Aorta (tissue), 5 donors: ENCODE results near the gene NBPF8. TPM values are rescaled to one million over a fixed set of nuclear protein-coding genes. Genes with fewer than 3 reads are reported as not detected.
A peak's percentile ranks its signal among the peaks of the same experiment; 100 is the strongest.
"Not testable (repeated sequence)": the region's sequence is repeated elsewhere in the genome, so short reads cannot be mapped to it uniquely, and the experiment has no call there.

Experiments
- ATAC-seq: fragments of 200-7000 bp; cut with Tn5 transposase; one replicate; pipeline ENCODE4 v1.9.1; 2022; ENCODE audit warnings: moderate library complexity; ENCODE audit not compliant: low FRiP score
- DNase-seq, 2 donors: peaks; one replicate each; pipeline ENCODE4 v3.0.0-alpha.2; 2020
- H3K27ac ChIP-seq, 2 donors: one replicate each; pipeline ENCODE4 v1.5.1; 2013; ENCODE audit warnings: low read length in 2 of 2, mild to moderate bottlenecking in 2 of 2, moderate library complexity in 2 of 2, control low read depth in 1 of 2, inconsistent platforms in 1 of 2, low read depth in 1 of 2
- H3K27me3 ChIP-seq, 2 donors: one replicate each; pipeline ENCODE4 v1.6.1; 2013; ENCODE audit warnings: control low read depth in 1 of 2, low read length in 1 of 2, mild to moderate bottlenecking in 1 of 2, moderate library complexity in 1 of 2; ENCODE audit not compliant: insufficient read depth in 2 of 2, control insufficient read depth in 1 of 2
- H3K36me3 ChIP-seq, 2 donors: one replicate each; pipeline ENCODE4 v1.6.1; 2013; ENCODE audit warnings: control low read depth in 1 of 2, low read length in 1 of 2, mild to moderate bottlenecking in 1 of 2; ENCODE audit not compliant: insufficient read depth in 2 of 2, control insufficient read depth in 1 of 2
- H3K4me1 ChIP-seq, 2 donors: one replicate each; pipeline ENCODE4 v1.6.1; 2013; ENCODE audit warnings: low read length in 2 of 2, control low read depth in 1 of 2, mild to moderate bottlenecking in 1 of 2, moderate library complexity in 1 of 2; ENCODE audit not compliant: insufficient read depth in 2 of 2, control insufficient read depth in 1 of 2
- H3K4me3 ChIP-seq, 2 donors: one replicate each; pipeline ENCODE4 v1.5.1; 2013; ENCODE audit warnings: low read length in 2 of 2, control low read depth in 1 of 2, mild to moderate bottlenecking in 1 of 2
- H3K9me3 ChIP-seq: one replicate; pipeline ENCODE4 v1.6.1; 2013; ENCODE audit warnings: mild to moderate bottlenecking, low read length; ENCODE audit not compliant: control insufficient read depth
- WGBS, 2 donors: extraction: QIAGEN DNeasy Blood & Tissue Kit; methylation state at CpG; one replicate each; pipeline ENCODE4 v1.1.7; 2013; 5-methylcytosine and 5-hydroxymethylcytosine counted together
- intact Hi-C, 2 donors: fragments of 100-400 bp; cut with DNase I; formaldehyde crosslinking; loops; one replicate each; pipeline versions ENCODE4 v1.14.2 to v1.15.0; 2022
- long read RNA-seq, 2 donors: library from polyadenylated mRNA; unstranded; transcript quantifications; one replicate each; pipeline ENCODE4 v2.0.0, GENCODE V29; 2020 to 2021
- polyA plus RNA-seq, 2 donors: library from polyadenylated mRNA; stranded (reverse); fragments of 200-250 nt; gene quantifications; one replicate each; pipeline ENCODE4 v1.2.3, GENCODE V29; 2013
- total RNA-seq, 2 donors: library from RNA; stranded (reverse); fragmentation: NEBNext Ultra II Directional; extraction: Animal tissue kit (Norgen Biotek cat#: 25700); gene quantifications; one replicate each; pipeline ENCODE4 v1.2.1, GENCODE V29; 2021
- donor health status: healthy with polysubstance abuse.
- donor health status: Bipolar disorder and iron deficiency.
- donor health status: DM: no; HTN: no; CAD: no.
- donor health status: DM: no; HTN: no; CAD: no.
- donor health status: DM: yes; HTN: yes; CAD: no.

The NBPF8 gene, protein sequence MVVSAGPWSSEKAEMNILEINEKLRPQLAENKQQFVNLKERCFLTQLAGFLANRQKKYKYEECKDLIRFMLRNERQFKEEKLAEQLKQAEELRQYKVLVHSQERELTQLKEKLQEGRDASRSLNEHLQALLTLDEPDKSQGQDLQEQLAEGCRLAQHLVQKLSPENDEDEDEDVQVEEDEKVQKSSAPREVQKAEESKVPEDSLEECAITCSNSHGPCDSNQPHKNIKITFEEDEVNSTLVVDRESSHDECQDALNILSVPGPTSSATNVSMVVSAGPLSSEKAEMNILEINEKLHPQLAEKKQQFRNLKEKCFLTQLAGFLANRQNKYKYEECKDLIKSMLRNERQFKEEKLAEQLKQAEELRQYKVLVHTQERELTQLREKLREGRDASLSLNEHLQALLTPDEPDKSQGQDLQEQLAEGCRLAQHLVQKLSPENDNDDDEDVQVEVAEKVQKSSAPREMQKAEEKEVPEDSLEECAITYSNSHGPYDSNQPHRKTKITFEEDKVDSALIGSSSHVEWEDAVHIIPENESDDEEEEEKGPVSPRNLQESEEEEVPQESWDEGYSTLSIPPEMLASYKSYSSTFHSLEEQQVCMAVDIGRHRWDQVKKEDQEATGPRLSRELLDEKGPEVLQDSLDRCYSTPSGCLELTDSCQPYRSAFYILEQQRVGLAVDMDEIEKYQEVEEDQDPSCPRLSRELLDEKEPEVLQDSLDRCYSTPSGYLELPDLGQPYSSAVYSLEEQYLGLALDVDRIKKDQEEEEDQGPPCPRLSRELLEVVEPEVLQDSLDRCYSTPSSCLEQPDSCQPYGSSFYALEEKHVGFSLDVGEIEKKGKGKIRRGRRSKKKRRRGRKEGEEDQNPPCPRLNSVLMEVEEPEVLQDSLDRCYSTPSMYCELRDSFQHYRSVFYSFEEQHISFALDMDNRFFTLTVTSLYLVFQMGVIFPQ
- total RNA-seq (10 to 100 TPM; 13.2 to 17.9 TPM), polyA plus RNA-seq (10 to 100 TPM in 1 of 2 donors, 1 to 10 TPM in 1; 3.8 to 14.0 TPM)
- long read RNA-seq, donor 1, partial matches to known transcripts: 7 of 16 reads
- long read RNA-seq, donor 1, other reads (novel, unspliced or antisense): 9 of 16 reads
- long read RNA-seq, donor 2, partial matches to known transcripts: 4 of 11 reads
- long read RNA-seq, donor 2, other reads (novel, unspliced or antisense): 7 of 11 reads

GRCh38 chr1:120414911-120415480 lies at the start of gene NBPF8:
Gene NBPF8, plus strand, starts transcription at chr1:120415035. Its CDS starts 21,488 bp downstream, at chr1:120436523.
- intact Hi-C loops, H3K9me3 ChIP-seq, H3K36me3 ChIP-seq, H3K4me1 ChIP-seq, H3K27me3 ChIP-seq, H3K27ac ChIP-seq: not testable (repeated sequence)
- DNase-seq (peak; percentile 86 to 90), ATAC-seq (peak; percentile 97)
- WGBS, 2 donors: 0% methylated on average over 27 to 50 of the region's 64 CpGs
- H3K4me3 ChIP-seq: peak within 1 kb of the TSS; percentile 11 to 53

GRCh38 chr1:120367709-120368108 lies 47.1 kb upstream of the NBPF8 start:
- H3K4me1 ChIP-seq, H3K27ac ChIP-seq, intact Hi-C loops, H3K9me3 ChIP-seq, H3K4me3 ChIP-seq, H3K27me3 ChIP-seq, ATAC-seq, DNase-seq, H3K36me3 ChIP-seq: not testable (repeated sequence)
- WGBS, 2 donors: 67 to 74% methylated on average over 5 to 6 of the region's 6 CpGs

DNA sequence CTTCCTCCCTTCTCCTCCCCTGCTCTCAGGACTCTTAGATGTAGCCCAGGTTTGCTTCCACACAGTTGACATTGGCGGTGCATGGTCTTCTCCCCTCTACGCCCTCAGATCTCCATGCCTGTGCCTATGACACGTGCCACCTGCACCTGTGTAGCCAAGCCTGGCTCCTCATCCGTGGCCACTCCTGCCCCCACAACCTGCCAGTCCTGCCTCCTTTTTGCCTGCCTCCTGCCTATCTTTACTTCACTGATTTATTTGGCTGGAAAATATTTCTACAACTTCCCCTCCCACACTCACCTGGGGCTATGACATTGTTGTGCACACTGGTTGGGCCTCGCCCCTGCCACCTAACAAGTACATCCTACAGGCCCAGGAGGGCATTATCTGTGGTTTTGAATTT lies 28.2 kb upstream of the NBPF8 start:
- H3K36me3 ChIP-seq, H3K27ac ChIP-seq, ATAC-seq, H3K27me3 ChIP-seq, H3K4me1 ChIP-seq, H3K9me3 ChIP-seq, DNase-seq, H3K4me3 ChIP-seq, intact Hi-C loops: not testable (repeated sequence)
- 94 to 95% methylated on average over 4 to 5 of the region's 5 CpGs for whole genome bisulfite sequencing, 2 donors

GRCh38 chr1:120388597-120389126 lies 26.2 kb upstream of the NBPF8 start:
- WGBS, 2 donors: 17 to 25% methylated on average over 14 to 17 of the region's 29 CpGs
- DNase-seq, H3K36me3 ChIP-seq, H3K4me3 ChIP-seq, H3K27me3 ChIP-seq, H3K4me1 ChIP-seq, H3K27ac ChIP-seq, ATAC-seq, H3K9me3 ChIP-seq, intact Hi-C loops: not testable (repeated sequence)

DNA sequence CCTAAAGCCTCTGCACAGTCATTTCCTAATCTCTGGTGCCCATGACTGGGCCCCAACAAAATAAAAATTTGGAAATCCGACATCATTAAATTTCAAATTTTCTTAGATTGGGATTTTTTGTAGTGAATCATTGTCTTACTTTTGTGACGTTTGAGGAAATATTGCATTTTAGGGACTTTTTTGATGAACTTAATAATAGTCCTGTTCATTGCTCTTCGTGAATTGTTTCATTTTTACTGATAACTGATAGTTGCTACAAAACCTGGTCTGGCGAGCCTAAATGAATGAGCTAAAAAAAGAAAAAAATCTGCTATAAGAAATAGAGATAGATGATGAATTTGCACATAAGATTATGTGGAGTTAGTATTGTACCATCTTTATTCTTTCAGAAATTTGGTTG lies 23.5 kb upstream of the NBPF8 start:
- WGBS, 2 donors: 88 to 96% methylated on average over 4 of the region's 4 CpGs
- intact Hi-C loops: not testable (repeated sequence)

GRCh38 chr1:120393316-120394232 lies 21.3 kb upstream of the NBPF8 start:
- H3K27ac ChIP-seq, H3K9me3 ChIP-seq, H3K27me3 ChIP-seq, DNase-seq, ATAC-seq, H3K4me1 ChIP-seq, intact Hi-C loops, H3K36me3 ChIP-seq, H3K4me3 ChIP-seq: not testable (repeated sequence)
- 16 to 17% methylated on average over 4 to 6 of the region's 13 CpGs for WGBS, 2 donors

More for the DNA sequence above, 23.5 kb upstream of the NBPF8 start:
- ATAC-seq, H3K9me3 ChIP-seq, DNase-seq, H3K27me3 ChIP-seq, H3K4me1 ChIP-seq, H3K27ac ChIP-seq, H3K4me3 ChIP-seq, H3K36me3 ChIP-seq: not testable (repeated sequence)

- ATAC-seq: not testable (repeated sequence)
Observed at GRCh38 chr1:120405348-120405747, 9.5 kb upstream of the NBPF8 start.

More at GRCh38 chr1:120405348-120405747, 9.5 kb upstream of the NBPF8 start:
- H3K4me3 ChIP-seq, intact Hi-C loops, H3K36me3 ChIP-seq, DNase-seq, H3K27ac ChIP-seq, H3K27me3 ChIP-seq, H3K4me1 ChIP-seq, H3K9me3 ChIP-seq: not testable (repeated sequence)
- no CpG with 5 or more reads among the region's 1 CpG for WGBS, 2 donors
